Activated CD4-positive, alpha-beta T cell treated with anti-CD3 and anti-CD28 coated beads, Interleukin-2, amount 50 U/mL, for 16 hours (primary cell): ENCODE results near the gene TAPT1.

Experiments
- DNase-seq: peaks from one replicate; pipeline ENCODE4 v3.0.0-alpha.2; 2020

Gene TAPT1

DNA sequence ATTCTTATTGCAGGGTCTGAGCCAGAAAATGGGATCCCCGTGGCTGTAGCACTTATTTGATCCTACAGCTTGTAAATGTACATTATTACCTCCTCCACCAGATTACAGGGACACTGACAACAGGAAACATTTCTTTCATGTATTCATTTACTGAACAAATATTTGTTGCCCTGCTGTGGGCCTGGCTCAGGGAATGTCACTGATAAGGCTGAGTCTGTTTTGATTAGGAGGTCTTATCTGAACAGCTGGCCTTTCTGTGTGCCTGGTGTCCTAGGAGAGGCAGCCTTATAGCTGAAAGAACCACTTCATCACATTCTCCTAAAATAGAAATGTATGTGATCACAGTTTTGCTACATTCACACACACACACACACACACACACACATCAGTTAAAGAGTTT is 96.9 kb downstream of the TAPT1 start:
- no peak for DNase-seq

DNA sequence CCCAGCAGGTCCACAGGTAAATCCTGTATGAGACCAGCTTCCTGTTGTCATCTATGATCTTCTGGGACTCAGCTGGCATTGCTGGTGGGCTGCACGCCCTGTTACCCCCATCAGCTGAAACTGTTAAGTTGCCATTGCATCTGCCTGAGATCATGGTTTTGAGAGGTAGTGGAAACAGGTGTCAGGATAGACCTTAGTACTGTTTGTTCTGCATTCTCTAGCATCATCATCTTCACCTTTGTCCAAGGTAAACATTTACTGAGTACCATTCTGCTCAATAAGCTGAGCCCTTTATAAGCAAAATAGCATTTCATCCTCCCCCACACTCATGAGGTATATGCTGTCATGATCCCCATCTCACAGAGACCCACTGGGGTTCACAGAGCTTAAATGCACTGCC is 99.6 kb downstream of the TAPT1 start:
- DNase-seq, result no peak

DNA sequence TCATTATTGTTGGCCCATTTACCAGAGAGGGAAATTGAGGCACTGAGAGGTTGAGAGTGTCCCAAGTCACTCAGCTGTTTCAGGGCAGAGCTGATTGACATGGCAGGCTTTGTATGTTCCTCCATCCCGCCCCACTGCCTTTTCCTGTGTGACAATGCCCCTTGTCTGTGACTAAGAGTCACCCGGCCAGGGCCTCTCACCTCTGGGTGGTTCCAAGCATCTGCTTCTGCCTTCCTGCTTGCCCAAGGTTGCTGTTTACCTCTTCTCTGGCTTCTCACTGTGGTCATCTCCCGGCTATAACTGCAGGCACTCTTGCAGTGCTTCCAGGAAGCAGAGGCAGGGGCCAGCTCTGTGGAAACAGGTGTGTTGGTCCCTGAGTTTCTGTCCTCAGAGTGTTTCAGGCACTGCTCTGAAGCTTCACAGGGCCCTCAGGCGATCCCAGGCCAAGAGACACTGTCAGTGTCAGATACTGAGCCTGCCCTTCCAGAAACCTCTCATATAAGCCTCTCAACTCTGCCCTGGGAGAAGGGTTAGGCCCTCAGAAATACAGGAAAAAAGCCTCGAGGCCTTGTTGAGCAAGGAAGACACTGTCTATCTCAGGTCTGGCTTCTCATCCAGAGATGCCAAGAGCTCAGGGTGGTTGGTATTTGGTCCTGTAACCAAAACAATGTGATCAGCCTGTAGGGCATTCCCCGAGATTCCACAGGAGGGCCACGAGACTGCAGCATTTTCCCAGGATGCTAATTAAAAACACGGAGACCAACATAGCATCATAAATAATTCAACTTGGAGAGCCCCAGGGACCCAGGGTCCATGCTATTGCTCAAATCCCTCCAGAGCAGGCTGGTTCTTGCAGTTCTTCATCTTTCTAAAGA is 100.5 kb downstream of the TAPT1 start:
- peak; percentile 1 for DNase-seq

DNA sequence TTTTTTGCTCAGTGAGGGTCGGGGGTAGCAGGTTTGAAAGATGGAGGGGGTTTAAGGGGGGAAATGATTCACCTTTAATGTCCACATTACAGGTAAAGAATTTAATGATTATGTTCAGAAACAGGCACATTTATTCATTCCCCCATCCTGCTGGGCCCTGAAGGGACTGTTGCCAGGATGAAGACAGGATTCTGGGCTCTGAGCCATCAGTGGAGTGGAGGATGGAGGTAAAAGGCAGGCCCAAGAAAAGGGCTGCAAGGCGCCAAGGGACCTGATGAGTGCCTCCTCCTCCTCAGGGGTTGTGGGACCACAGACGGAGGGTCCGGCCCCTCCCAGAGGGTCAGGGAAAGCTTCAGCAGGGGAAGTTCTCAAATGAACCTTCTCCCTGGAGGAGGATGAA is 102.0 kb downstream of the TAPT1 start:
- no peak for DNase-seq

DNA sequence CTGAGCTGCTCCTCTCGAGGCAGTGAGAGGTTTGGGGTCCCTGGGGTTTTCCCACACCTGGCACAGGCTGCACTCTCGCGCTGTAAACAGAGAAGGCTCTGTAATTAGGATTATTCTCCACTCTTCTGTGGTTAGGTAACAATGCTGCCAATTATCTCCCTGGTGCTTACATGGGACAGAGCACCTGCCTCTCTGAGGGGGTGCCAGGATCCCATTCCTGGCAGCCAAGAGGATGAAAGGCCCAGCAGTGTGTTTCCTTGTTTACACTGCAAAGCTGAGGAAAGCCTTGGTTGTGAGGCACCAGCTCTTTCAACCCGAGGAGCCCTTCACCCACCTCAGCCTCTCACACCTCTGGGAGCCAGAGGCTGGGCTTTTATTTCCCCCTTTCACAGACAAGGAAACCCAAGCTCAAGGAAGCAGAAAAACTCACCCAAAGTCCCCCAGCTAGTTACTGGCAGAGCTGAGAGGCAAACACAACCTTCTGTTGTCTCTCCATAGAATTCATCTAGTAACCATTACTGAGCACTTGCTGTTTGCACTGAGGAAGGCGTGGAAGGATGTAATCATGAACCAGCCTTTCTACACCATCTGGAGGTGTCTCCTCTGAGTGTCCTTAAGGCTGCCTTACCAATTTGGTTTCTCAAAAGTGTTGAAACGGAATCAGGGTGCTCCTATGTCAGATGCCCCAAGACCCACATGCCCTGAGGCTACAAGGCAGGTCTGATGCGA is 102.8 kb downstream of the TAPT1 start:
- DNase-seq, result no peak

DNA sequence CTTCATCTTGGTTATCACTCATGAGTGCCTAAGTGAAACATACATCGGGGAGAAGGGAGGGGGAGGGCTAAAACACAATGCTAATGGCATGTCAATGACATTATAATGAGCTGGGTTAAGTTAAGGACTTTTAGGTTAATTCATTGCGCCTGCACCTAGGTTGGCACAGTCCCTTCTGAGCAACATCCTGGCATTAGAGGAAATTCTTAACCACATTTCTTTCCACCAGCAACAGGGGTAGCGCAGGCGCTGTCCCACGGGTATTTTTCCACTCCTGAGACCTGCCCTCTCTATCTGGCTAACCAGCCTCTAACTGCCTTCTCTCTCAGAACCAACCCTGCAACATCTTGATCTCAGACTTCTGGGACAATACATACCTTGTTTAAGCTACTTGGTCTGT is 103.5 kb downstream of the TAPT1 start:
- DNase-seq, result peak; percentile 34

DNA sequence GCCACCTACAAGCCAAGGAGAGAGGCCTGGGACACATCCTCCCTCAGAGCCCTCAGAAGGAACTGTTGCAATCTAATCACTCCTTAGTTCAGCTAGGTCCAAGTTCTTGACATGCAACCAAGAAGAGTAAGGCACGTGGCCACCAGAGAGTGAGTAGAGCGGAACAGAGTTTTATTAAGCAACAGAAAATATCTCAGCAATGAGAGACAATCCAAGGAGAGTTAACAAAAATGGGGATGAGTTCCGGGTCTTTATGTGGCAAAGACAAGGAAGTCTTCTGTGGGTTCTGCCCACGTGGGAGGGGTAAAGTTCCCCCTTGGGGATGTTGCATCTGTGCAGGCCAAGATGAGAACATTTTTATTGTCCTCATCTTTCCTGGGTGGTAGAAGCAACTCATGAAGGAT is 104.0 kb downstream of the TAPT1 start:
- no peak for DNase-seq

DNA sequence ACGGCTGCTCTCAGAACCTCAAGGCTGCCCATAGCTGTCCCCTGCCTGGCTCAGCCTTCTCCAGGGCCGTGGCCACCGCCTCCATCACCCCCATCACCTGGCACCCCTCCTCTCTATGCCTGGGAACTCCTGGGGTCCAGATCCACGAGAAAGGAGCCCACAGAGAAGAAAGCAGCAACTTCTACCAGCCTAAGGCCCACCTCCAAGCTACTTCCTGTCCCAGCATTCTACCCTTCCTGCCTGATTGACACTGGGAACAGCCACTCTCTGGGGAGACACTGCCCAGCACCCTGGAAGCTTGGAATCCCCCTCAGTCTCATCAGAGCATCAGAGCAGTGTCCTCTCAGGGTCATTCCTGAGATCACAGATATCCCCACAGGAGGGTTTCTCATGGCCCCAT is 105.6 kb downstream of the TAPT1 start:
- no peak for DNase-seq

DNA sequence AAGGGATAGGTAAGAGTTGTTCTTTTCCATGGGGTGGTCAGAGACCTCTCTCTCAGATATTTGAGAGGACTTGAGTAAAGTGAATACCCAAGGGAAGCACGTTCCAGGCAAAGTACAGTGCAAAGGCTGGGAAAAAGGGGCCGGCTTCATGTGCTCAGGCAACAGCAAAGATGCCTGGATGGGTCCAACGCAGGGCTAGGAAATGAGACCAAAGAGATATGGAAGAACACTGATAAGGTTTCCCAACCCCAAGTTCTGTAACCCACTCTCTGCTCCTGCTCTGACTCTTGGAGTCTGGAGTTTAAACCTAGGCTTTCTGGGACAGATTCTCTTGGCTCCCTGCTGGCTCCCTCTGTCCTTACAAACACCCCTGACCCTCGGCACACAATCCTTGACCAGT is 106.3 kb downstream of the TAPT1 start:
- no peak for DNase-seq

DNA sequence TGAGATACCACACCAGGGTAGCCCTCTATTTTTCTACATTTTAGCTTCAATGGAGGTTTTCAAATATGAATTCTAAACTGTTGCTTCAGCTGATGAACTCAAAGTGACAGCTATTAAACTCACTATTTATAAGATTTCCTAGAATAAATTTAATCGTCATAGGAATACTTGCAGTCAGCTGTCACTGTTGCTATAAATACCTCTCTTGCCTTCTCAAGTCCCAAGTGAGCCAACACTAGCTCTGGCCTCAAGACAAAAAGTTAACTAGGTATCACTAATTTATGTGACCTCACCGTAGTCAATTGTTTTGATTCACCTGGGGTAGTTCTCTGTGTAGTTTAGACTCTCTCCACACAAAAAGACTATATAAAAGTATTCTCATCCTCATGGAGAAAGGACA is 108.2 kb downstream of the TAPT1 start:
- DNase-seq, result no peak

DNA sequence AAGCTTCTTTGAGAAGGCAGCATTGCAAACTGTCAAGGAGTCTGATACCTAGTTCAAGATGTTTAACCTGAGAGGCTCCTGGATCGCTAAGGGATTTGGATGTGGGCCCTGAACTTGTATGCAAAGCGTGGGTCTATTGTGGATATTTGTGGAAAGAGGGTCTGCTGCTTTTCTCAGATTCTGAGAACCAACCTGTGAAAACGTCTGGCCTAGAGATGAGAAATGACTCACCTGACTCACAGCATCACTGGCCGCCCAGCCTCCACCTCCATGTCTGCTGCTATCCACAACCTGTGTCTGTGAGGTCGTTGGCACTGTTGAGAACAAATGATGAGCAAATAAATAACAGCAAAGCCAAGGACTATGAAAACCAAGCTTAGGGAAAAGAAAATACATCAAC is 109.1 kb downstream of the TAPT1 start:
- DNase-seq, result no peak

DNA sequence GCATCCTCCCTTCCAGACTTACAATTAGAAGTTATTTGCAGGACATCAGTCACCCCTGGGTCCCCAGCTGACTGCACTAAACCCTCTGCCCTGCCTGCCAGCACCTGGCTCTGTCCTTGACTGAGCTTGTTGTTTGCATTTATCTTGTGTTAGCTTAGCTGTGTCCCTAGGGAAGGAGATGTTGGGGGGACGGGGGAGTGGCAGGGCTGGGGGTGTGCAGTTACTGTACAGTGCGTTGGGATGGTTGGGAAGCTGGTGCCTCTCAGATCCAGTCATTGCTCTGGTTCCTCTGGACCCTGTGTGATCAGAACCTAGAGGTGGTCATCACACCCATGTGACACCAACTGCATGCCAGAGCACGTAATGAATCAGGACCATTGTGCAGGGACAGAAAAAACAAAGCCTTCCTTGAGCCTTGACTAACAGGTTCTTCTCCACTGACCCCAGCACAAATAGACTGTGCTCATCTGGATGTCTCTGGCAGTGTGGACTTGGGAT is 109.7 kb downstream of the TAPT1 start:
- DNase-seq, result no peak

DNA sequence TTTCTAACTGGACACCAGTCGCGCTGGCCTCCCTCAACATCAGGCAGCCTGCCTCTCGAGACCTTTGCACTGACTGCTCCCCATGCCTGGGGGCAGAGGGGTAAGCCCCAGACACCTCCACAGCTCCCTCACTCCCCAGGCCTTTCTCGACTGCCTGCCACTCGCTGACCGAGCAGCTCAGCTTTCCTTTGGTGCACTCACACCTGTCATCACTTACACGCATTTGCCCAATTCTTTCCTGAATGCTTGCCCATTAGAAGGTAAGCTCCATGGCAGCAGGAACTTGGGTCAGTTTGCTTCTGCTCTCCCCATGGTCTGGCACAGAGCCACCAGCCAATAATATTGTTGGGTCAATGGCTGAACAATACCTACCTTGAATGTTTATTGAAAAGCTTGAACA is 110.3 kb downstream of the TAPT1 start:
- DNase-seq, result no peak

DNA sequence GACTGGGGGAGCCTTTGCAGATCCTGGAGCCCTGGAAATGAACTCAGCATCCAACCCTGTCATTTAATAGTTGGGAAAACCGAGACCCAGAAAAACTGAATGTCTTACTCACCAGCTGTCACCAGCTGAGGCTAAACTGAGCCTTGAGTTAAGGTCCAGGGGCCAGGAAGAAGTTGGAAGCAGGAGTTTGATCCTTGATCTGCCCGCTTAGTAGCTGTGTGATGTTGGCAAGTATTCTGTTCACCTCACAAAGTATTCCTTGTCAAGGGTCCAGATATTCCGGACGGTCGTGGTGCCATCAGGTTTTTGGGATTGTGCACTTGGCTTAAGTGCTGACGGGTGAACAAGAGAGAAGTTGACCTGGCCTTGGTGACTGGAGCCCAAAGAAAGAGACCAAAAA is 111.7 kb downstream of the TAPT1 start:
- DNase-seq, result no peak

DNA sequence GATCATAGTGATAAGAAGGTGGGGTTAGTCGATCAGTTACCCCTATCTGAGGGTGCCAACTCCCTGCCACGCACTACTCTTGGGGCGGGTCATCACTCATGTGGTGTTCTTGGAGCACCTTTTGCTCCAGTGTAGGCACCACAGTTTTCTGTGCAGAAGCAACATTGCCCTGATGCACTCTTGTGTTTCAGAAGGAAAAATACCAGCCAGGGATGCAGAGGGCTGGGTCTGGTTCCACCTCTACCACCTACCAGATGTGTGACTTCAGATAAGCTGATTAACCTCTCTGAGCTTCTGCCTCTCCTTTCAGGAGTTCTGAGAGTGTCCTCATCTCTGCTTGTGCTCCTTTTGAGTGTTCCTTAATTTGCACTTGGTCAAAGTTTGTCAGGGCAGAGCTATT is 112.5 kb downstream of the TAPT1 start:
- no peak for DNase-seq

DNA sequence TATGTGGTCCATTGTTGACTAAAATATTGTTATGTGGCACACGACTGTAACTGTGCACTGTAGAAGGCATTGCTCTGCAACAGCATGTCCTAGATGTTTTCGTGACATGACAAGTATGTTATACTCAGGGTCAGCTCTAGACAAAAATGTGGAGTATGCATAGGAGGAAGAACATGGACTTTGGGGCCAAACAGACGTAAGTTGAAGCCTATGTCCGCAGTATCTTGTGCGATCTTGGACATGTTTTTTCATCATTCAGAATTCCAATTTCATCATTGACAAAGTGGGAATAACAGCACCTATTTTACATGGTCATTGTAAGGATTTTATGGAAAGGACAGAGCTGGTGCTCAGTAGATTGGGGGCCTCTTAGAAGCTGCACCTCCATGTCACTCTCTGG is 114.7 kb downstream of the TAPT1 start:
- DNase-seq, result no peak

DNA sequence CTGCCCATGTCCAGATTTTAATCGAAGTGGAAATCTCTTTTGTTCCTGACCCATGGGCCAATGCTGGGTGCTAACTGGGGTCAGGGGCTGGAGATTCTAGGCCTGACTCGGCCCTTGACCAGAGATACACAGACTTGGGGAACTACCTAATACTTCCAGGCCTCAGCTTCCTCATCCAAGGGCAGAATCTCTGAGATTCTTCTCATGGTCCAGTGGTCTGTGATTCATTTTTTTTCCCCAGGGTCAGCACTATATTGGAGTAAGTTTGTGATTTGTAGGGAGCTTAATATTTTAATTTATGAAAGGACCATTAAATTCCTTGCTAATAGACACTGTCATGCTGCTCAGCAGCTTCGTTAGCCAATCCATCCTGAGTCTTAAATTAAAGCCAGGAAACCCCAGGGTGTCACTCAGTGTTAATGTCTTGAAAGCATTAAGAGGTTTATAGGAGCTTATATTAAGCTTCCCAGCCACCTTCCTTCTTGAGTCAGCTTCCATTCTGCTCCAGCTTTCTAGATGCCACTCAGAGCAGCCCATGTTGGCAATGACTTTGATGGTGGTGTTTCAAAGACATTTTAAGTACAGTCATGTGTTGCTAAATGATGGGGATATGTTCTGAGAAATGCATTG is 115.5 kb downstream of the TAPT1 start:
- no peak for DNase-seq
